Measurements from ENCODE around the gene ABHD16B.

- TF ChIP-seq POLR2A (IDR thresholded peaks at IDR 0.05) (no peak), CTCF (IDR thresholded peaks at IDR 0.05) (no peak), POLR2AphosphoS5 (IDR thresholded peaks at IDR 0.05) (no peak), EP300 (IDR thresholded peaks at IDR 0.05) (no peak)
Observed at GRCh38 chr20:63860325-63861051, 810 bp upstream of the ABHD16B start.

Measured in stomach (tissue), 4 donors.